SK-N-SH (cell line): ENCODE measurements around the gene AMN1.
"Not testable (repeated sequence)": the region's sequence is repeated elsewhere in the genome, so short reads cannot be mapped to it uniquely, and the experiment has no call there.

ENCODE experiments used
- EP300 ChIP-seq, 2 experiments: IDR thresholded peaks; 2 replicates each; pipeline versions ENCODE4 v1.4.0 to v1.6.1; 2012; ENCODE audit warnings: borderline replicate concordance in 1 of 2, low read depth in 1 of 2, low read length in 1 of 2
- EZH2phosphoT487 ChIP-seq: fragments of 200-600 bp; sonication (generic); IDR thresholded peaks from 2 replicates; pipeline ENCODE4 v1.6.1; 2017; ENCODE audit warnings: low read depth, mixed run types, mild to moderate bottlenecking, antibody characterized with exemption, moderate library complexity, borderline replicate concordance
- FOXJ3 ChIP-seq: sonication (generic); formaldehyde crosslinking; IDR thresholded peaks from 2 replicates; pipeline ENCODE4 v1.5.1; 2020; ENCODE audit warnings: mild to moderate bottlenecking, missing genetic modification reagents
- JUND ChIP-seq: IDR thresholded peaks from 2 replicates; pipeline ENCODE4 v1.4.0; 2012
- MXI1 ChIP-seq: IDR thresholded peaks from 2 replicates; pipeline ENCODE4 v1.6.1; 2012; ENCODE audit warnings: mild to moderate bottlenecking, low read depth, low read length, improper control_type of control experiment
- POLR2AphosphoS5 ChIP-seq: IDR thresholded peaks from 2 replicates; pipeline ENCODE4 v1.6.1; 2012; ENCODE audit warnings: low read depth, low read length
- SIN3A ChIP-seq: IDR thresholded peaks from 2 replicates; pipeline ENCODE4 v1.6.1; 2012; ENCODE audit warnings: low read depth, mild to moderate bottlenecking, low read length, moderate library complexity, borderline replicate concordance
- TAF1 ChIP-seq: IDR thresholded peaks from 2 replicates; pipeline ENCODE4 v1.6.1; 2012; ENCODE audit warnings: low read depth, mild to moderate bottlenecking, low read length, moderate library complexity, borderline replicate concordance
- YY1 ChIP-seq: IDR thresholded peaks from 2 replicates; pipeline ENCODE4 v1.4.0; 2012; ENCODE audit warnings: low read depth, mild to moderate bottlenecking
- TF ChIP-seq, protein P1 (sequence below): fragments of 200-600 bp; sonication (generic); IDR thresholded peaks from 2 replicates; pipeline ENCODE4 v1.6.1; 2017; ENCODE audit warnings: antibody characterized with exemption, mild to moderate bottlenecking, moderate library complexity
- TF ChIP-seq, protein P2 (sequence below): IDR thresholded peaks from 2 replicates; pipeline ENCODE4 v1.4.0; 2012; ENCODE audit warnings: low read depth, borderline replicate concordance
- TF ChIP-seq, protein P3 (sequence below): IDR thresholded peaks from 2 replicates; pipeline ENCODE4 v1.6.1; 2012; ENCODE audit warnings: mild to moderate bottlenecking, low read depth, low read length, moderate library complexity
- TF ChIP-seq, protein P4 (sequence below): IDR thresholded peaks from 2 replicates; pipeline ENCODE4 v1.4.0; 2012; ENCODE audit warnings: low read depth, borderline replicate concordance

DNA sequence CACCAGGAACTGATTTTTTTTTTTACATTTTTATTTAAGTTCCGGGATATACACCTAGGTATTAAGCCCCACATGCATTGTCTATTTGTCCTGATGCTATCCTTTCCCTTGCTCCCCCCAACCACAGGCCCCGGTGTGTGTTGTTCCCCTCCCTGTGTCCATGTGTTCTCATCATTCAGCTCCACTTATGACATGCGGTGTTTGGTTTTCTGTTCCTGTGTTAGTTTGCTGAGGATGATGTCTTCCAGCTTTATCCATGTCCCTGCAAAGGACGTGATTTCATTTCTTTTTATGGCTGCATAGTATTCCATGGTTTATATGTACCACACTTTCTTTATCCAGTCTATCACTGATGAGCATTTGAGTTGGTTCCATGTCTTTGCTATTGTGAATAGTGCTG lies 11.8 kb downstream of the AMN1 start:
- TF ChIP-seq, protein P1, sequence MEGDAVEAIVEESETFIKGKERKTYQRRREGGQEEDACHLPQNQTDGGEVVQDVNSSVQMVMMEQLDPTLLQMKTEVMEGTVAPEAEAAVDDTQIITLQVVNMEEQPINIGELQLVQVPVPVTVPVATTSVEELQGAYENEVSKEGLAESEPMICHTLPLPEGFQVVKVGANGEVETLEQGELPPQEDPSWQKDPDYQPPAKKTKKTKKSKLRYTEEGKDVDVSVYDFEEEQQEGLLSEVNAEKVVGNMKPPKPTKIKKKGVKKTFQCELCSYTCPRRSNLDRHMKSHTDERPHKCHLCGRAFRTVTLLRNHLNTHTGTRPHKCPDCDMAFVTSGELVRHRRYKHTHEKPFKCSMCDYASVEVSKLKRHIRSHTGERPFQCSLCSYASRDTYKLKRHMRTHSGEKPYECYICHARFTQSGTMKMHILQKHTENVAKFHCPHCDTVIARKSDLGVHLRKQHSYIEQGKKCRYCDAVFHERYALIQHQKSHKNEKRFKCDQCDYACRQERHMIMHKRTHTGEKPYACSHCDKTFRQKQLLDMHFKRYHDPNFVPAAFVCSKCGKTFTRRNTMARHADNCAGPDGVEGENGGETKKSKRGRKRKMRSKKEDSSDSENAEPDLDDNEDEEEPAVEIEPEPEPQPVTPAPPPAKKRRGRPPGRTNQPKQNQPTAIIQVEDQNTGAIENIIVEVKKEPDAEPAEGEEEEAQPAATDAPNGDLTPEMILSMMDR = not testable (repeated sequence)
- not testable (repeated sequence) for TF ChIP-seq EZH2phosphoT487; FOXJ3; TAF1; YY1; POLR2AphosphoS5; JUND; EP300 (IDR thresholded peaks at IDR 0.05; ENCODE audit: borderline replicate concordance in 1 of 2, low read depth in 1 of 2, low read length in 1 of 2); SIN3A; MXI1
- TF ChIP-seq, protein P2, sequence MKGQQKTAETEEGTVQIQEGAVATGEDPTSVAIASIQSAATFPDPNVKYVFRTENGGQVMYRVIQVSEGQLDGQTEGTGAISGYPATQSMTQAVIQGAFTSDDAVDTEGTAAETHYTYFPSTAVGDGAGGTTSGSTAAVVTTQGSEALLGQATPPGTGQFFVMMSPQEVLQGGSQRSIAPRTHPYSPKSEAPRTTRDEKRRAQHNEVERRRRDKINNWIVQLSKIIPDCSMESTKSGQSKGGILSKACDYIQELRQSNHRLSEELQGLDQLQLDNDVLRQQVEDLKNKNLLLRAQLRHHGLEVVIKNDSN = not testable (repeated sequence)
- TF ChIP-seq, protein P3, sequence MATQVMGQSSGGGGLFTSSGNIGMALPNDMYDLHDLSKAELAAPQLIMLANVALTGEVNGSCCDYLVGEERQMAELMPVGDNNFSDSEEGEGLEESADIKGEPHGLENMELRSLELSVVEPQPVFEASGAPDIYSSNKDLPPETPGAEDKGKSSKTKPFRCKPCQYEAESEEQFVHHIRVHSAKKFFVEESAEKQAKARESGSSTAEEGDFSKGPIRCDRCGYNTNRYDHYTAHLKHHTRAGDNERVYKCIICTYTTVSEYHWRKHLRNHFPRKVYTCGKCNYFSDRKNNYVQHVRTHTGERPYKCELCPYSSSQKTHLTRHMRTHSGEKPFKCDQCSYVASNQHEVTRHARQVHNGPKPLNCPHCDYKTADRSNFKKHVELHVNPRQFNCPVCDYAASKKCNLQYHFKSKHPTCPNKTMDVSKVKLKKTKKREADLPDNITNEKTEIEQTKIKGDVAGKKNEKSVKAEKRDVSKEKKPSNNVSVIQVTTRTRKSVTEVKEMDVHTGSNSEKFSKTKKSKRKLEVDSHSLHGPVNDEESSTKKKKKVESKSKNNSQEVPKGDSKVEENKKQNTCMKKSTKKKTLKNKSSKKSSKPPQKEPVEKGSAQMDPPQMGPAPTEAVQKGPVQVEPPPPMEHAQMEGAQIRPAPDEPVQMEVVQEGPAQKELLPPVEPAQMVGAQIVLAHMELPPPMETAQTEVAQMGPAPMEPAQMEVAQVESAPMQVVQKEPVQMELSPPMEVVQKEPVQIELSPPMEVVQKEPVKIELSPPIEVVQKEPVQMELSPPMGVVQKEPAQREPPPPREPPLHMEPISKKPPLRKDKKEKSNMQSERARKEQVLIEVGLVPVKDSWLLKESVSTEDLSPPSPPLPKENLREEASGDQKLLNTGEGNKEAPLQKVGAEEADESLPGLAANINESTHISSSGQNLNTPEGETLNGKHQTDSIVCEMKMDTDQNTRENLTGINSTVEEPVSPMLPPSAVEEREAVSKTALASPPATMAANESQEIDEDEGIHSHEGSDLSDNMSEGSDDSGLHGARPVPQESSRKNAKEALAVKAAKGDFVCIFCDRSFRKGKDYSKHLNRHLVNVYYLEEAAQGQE = not testable (repeated sequence)
- TF ChIP-seq, protein P4, sequence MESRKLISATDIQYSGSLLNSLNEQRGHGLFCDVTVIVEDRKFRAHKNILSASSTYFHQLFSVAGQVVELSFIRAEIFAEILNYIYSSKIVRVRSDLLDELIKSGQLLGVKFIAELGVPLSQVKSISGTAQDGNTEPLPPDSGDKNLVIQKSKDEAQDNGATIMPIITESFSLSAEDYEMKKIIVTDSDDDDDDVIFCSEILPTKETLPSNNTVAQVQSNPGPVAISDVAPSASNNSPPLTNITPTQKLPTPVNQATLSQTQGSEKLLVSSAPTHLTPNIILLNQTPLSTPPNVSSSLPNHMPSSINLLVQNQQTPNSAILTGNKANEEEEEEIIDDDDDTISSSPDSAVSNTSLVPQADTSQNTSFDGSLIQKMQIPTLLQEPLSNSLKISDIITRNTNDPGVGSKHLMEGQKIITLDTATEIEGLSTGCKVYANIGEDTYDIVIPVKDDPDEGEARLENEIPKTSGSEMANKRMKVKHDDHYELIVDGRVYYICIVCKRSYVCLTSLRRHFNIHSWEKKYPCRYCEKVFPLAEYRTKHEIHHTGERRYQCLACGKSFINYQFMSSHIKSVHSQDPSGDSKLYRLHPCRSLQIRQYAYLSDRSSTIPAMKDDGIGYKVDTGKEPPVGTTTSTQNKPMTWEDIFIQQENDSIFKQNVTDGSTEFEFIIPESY = not testable (repeated sequence)
